GM21526 (cell line): ENCODE results near the gene HOXB9.

Experiments used
- ATAC-seq: cut with Tn5 transposase; IDR thresholded peaks from one replicate; pipeline ENCODE4 v1.9.1; 2021; ENCODE audit warnings: moderate library complexity; ENCODE audit not compliant: unreplicated experiment, low FRiP score

HOXB9 gene

GRCh38 chr17:48625495-48626244, 488 bp downstream of the HOXB9 start:
- ATAC-seq = no peak

GRCh38 chr17:48624544-48625494, 1.3 kb downstream of the HOXB9 start:
- ATAC-seq = no peak

- ATAC-seq = no peak
Measured at GRCh38 chr17:48624118-48624517, 2.0 kb downstream of the HOXB9 start.

- ATAC-seq = no peak
Measured at GRCh38 chr17:48623583-48623982, 2.6 kb downstream of the HOXB9 start.

- ATAC-seq = no peak
Measured at GRCh38 chr17:48622857-48623256, 3.3 kb downstream of the HOXB9 start.

- no peak for ATAC-seq
Measured at GRCh38 chr17:48621410-48622392, 4.5 kb downstream of the HOXB9 start.

- ATAC-seq = no peak
Measured at GRCh38 chr17:48620461-48621139, 5.6 kb downstream of the HOXB9 start.

- ATAC-seq = no peak
Measured at GRCh38 chr17:48619826-48620449, 6.2 kb downstream of the HOXB9 start.

- no peak for ATAC-seq
Measured at GRCh38 chr17:48618256-48618896, 7.8 kb downstream of the HOXB9 start.

GRCh38 chr17:48617471-48618255, 8.5 kb downstream of the HOXB9 start:
- ATAC-seq = no peak

GRCh38 chr17:48616717-48617470, 9.3 kb downstream of the HOXB9 start:
- ATAC-seq = no peak

GRCh38 chr17:48615963-48616716, 10.0 kb downstream of the HOXB9 start:
- no peak for ATAC-seq

- ATAC-seq = no peak
Measured at GRCh38 chr17:48615047-48615962, 10.9 kb downstream of the HOXB9 start, which contains the start of gene HOXB8. TSS of gene HOXB8 (minus strand) at chr17:48615292. CDS start at chr17:48614704, 588 bp downstream.

GRCh38 chr17:48613862-48614694, 12.1 kb downstream of the HOXB9 start:
- ATAC-seq = no peak
